Activated B cell treated with CpG ODN at 0.5 μM for 24 hours (primary cell): ENCODE measurements around the gene ABHD3. TPM values are rescaled to one million over a fixed set of nuclear protein-coding genes. Genes with fewer than 3 reads are reported as not detected.

Experiments
- total RNA-seq: library from RNA; stranded (reverse); gene quantifications from 2 replicates; pipeline ENCODE4 v1.2.3, GENCODE V29; 2022

Gene ABHD3
- total RNA-seq, 1 donor from 2014 or later: 29.5 TPM

Other genes with a start within 250 kb of the ABHD3 start
- 18.2 and 19.6 TPM in 2 replicates for gene ESCO1, start 104.1 kb downstream of the ABHD3 start, total RNA-seq
- 58.1 and 60.8 TPM in 2 replicates for gene SNRPD1, start 92.5 kb downstream of the ABHD3 start, total RNA-seq
- 21.6 and 22.6 TPM in 2 replicates for gene MIB1, start 36.0 kb upstream of the ABHD3 start, total RNA-seq